Nephron (organoid): ENCODE results near the gene OR4D1.

Experiments
- H3K27ac Mint-ChIP-seq, 3 experiments: 2 replicates each; pipeline ENCODE4 v1.8.0; 2020; ENCODE audit warnings: mixed read lengths in 3 of 3, mild to moderate bottlenecking in 2 of 3, moderate library complexity in 1 of 3
- H3K27me3 Mint-ChIP-seq: 2 replicates; pipeline ENCODE4 v1.8.0; 2021; ENCODE audit warnings: low read depth, mild to moderate bottlenecking, moderate library complexity, mixed read lengths
- H3K36me3 Mint-ChIP-seq: 2 replicates; pipeline ENCODE4 v1.8.0; 2020; ENCODE audit warnings: low read depth, mixed read lengths
- H3K4me1 Mint-ChIP-seq: 2 replicates; pipeline ENCODE4 v1.8.0; 2020; ENCODE audit warnings: mixed read lengths
- H3K4me3 Mint-ChIP-seq, 3 experiments: 2 replicates each; pipeline ENCODE4 v1.8.0; 2020; ENCODE audit warnings: mild to moderate bottlenecking in 3 of 3, mixed read lengths in 3 of 3, moderate library complexity in 2 of 3
- H3K9me3 Mint-ChIP-seq: 2 replicates; pipeline ENCODE4 v1.8.0; 2020; ENCODE audit warnings: mixed read lengths
- TF ChIP-seq, protein P1 (sequence below), 3 experiments: fragments of 200-600 bp; sonication (generic); IDR thresholded peaks; one replicate each; pipeline ENCODE4 v1.5.0; 2021; ENCODE audit warnings: antibody characterized with exemption in 3 of 3; ENCODE audit not compliant: unreplicated experiment in 3 of 3

Gene OR4D1

DNA sequence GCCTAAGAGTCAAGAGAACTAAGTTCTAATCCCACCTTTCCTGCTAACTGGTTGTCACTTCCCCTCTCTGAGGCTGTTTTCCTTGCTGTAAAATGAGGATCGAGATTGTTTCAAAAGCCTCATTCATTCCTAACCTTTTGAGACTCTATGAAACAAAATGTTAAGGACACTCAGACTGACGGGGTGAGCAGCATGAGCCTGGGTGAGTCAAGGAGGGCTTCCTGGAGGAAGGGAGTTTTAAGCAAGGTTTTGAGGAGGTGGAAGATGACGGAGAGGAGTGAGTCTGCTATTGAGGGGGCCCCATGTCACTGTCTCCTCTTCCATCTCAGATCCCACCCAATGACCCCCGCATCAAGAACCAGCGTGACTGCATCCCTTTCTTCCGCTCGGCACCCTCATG is 48.4 kb downstream of the OR4D1 start:
- peaks cover 25% of the 10 kb centered on the region for H3K27me3 Mint-ChIP-seq
- H3K36me3 Mint-ChIP-seq = no peaks in the 10 kb centered on the region
- no peak overlapping the region for H3K4me3 Mint-ChIP-seq
- no peak overlapping the region for H3K27ac Mint-ChIP-seq
- no peaks in the 10 kb centered on the region for H3K4me1 Mint-ChIP-seq
- TF ChIP-seq, protein P1, sequence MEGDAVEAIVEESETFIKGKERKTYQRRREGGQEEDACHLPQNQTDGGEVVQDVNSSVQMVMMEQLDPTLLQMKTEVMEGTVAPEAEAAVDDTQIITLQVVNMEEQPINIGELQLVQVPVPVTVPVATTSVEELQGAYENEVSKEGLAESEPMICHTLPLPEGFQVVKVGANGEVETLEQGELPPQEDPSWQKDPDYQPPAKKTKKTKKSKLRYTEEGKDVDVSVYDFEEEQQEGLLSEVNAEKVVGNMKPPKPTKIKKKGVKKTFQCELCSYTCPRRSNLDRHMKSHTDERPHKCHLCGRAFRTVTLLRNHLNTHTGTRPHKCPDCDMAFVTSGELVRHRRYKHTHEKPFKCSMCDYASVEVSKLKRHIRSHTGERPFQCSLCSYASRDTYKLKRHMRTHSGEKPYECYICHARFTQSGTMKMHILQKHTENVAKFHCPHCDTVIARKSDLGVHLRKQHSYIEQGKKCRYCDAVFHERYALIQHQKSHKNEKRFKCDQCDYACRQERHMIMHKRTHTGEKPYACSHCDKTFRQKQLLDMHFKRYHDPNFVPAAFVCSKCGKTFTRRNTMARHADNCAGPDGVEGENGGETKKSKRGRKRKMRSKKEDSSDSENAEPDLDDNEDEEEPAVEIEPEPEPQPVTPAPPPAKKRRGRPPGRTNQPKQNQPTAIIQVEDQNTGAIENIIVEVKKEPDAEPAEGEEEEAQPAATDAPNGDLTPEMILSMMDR (IDR thresholded peaks at IDR 0.05; ENCODE audit: unreplicated experiment in 3 of 3) = no peak
- no peaks in the 10 kb centered on the region for H3K9me3 Mint-ChIP-seq

- H3K36me3 Mint-ChIP-seq = no peaks in the 10 kb centered on the region
These were observed 51.9 kb downstream of the OR4D1 start for GRCh38 chr17:58200024-58200633.

GRCh38 chr17:58202859-58203258 is 54.7 kb downstream of the OR4D1 start:
- peaks cover 13% of the 10 kb centered on the region for H3K27me3 Mint-ChIP-seq
- H3K4me1 Mint-ChIP-seq = no peaks in the 10 kb centered on the region
- peaks cover 14% of the 10 kb centered on the region for H3K36me3 Mint-ChIP-seq
- H3K4me3 Mint-ChIP-seq = no peak overlapping the region
- no peaks in the 10 kb centered on the region for H3K9me3 Mint-ChIP-seq
- H3K27ac Mint-ChIP-seq = no peak overlapping the region
- TF ChIP-seq, protein P1 (IDR thresholded peaks at IDR 0.05; ENCODE audit: unreplicated experiment in 3 of 3) = no peak

More at GRCh38 chr17:58200024-58200633, 51.9 kb downstream of the OR4D1 start:
- Mint-ChIP-seq H3K27ac (no peak overlapping the region), H3K4me1 (no peaks in the 10 kb centered on the region), H3K4me3 (no peak overlapping the region), H3K9me3 (no peaks in the 10 kb centered on the region), H3K27me3 (peaks cover 13% of the 10 kb centered on the region)
- TF ChIP-seq, protein P1 (IDR thresholded peaks at IDR 0.05; ENCODE audit: unreplicated experiment in 3 of 3) = peak in 2 of 3 experiments; percentile 28 to 42

DNA sequence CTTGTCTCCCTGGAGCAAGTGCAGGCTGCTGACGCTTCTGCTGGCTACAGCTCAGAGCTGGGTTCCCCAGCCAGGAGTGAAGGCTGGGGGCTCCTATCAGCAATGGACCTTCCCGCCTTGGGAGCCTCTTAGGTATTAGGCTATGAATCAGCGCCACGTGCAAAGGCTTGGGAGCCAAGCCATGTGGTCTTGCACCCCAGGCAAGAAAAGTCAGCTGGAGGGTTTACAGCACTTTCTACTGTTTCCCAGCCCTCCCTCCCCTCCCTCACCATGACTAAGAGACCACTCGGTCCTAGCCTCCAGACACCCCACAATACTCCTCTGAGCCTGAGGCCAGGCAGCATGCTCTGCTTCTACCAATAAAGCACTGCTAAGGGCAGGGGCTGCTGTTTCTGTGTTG is 56.6 kb downstream of the OR4D1 start:
- Mint-ChIP-seq H3K9me3 (no peaks in the 10 kb centered on the region), H3K4me1 (no peaks in the 10 kb centered on the region), H3K4me3 (no peak overlapping the region), H3K27ac (no peak overlapping the region), H3K36me3 (peaks cover 29% of the 10 kb centered on the region), H3K27me3 (no peaks in the 10 kb centered on the region)
- TF ChIP-seq, protein P1 (IDR thresholded peaks at IDR 0.05; ENCODE audit: unreplicated experiment in 3 of 3) = no peak

DNA sequence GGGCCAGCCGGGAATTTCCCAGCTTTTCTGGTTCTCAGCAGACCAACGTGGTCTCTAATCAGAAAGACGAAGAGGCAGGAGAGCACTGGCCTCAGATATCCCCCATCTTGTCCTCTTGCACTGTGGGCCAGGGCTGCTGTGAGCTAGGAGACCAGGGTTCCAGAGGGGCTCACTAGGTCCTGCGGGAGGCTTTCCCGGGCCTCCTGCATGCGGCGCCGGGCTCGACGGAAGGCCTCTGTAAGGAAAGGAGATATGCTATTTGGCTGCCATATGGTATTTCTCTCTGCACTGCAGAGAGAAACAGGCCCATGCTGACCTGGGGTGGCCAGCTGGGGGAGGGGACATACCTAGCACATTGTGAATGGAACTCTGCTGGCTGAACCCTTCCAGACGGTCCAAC is 57.8 kb downstream of the OR4D1 start:
- no peak overlapping the region for H3K4me3 Mint-ChIP-seq
- H3K4me1 Mint-ChIP-seq = no peaks in the 10 kb centered on the region
- TF ChIP-seq, protein P1 (IDR thresholded peaks at IDR 0.05; ENCODE audit: unreplicated experiment in 3 of 3) = no peak
- H3K9me3 Mint-ChIP-seq = no peaks in the 10 kb centered on the region
- no peaks in the 10 kb centered on the region for H3K27me3 Mint-ChIP-seq
- H3K36me3 Mint-ChIP-seq = peaks cover 41% of the 10 kb centered on the region
- H3K27ac Mint-ChIP-seq = no peak overlapping the region

DNA sequence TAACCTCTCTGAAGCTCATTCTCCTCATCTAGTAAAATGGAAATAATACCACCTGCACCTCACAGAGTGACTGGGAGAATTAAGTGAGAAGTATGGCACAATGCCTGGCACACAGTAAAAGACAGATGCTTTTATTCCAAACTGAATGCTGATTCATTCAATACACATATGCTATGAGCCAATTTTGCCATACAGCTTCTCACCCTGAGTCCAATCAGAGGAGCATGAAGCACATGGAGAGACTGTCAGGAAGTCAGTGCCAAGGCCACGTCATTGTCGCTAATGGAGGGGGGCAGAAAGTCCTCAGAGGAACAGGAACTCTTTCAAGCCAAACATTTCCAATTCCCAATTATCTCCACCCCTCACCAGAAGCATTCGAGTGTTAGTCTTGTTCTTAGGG is 59.3 kb downstream of the OR4D1 start:
- no peak overlapping the region for H3K4me3 Mint-ChIP-seq
- H3K9me3 Mint-ChIP-seq = no peaks in the 10 kb centered on the region
- no peaks in the 10 kb centered on the region for H3K4me1 Mint-ChIP-seq
- H3K36me3 Mint-ChIP-seq = peaks cover 50% of the 10 kb centered on the region
- H3K27ac Mint-ChIP-seq = peak overlapping the region in 1 of 3 experiments; percentile 78
- H3K27me3 Mint-ChIP-seq = no peaks in the 10 kb centered on the region
- TF ChIP-seq, protein P1 (IDR thresholded peaks at IDR 0.05; ENCODE audit: unreplicated experiment in 3 of 3) = no peak
